Measurements from ENCODE around the gene TEX44.

The TEX44 gene

GRCh38 chr2:231606941-231607340 is 14.3 kb downstream of the TEX44 start:
- DNase-seq: no peak

GRCh38 chr2:231611273-231612108 is 18.8 kb downstream of the TEX44 start:
- DNase-seq: peak; percentile 43

GRCh38 chr2:231612109-231612455 is 19.4 kb downstream of the TEX44 start:
- DNase-seq: no peak

GRCh38 chr2:231612456-231613330 is 20.0 kb downstream of the TEX44 start:
- peak; percentile 92 for DNase-seq

GRCh38 chr2:231613331-231613662 is 20.6 kb downstream of the TEX44 start:
- DNase-seq: no peak

DNA sequence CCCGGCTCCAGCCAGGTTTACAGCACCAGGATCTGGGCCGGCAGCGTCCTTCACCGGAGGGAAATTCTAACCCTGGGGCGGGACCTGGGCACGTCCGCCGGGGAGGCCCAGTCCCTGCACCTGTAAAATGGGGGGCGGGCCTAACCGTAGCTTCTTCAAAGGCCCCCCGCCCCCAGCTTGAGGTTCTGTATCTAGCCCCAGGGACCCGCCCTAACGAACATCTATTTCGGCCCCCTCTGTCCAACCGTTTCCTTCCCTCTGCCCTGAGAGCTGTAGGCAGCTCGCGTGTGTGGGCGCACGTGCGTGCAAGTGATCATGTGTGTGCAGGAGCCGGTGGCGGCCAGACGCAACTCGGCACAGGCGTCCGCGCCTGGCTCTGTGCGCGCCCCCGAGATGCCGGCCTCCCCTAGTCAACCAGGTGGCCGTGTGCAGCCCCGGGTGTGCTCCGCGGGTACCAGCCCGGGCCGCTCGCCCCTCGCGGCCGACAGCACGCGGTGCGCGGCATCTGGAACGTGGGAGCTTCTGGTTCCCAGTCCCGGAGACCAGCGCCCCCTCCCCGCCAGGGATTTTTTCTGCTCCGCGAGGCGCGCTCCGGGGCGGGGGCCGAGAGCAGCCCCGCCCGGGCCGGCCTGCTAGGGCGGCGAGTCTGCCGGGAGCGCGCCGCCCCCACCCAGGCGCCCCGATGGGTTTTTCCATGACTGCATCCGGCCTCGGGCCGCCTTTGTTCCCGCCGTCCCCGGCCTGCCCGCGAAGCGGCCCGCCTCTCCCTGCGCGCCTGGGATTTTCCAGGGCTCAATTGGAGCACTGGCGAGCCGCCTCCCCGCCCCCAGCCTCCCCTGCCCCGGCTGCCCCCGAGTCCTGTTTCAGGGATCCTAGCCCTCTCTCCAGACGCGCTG is 21.2 kb downstream of the TEX44 start:
- DNase-seq: peak; percentile 89

- peak; percentile 50 for DNase-seq
Measured at GRCh38 chr2:231614559-231615057, 21.9 kb downstream of the TEX44 start.

DNA sequence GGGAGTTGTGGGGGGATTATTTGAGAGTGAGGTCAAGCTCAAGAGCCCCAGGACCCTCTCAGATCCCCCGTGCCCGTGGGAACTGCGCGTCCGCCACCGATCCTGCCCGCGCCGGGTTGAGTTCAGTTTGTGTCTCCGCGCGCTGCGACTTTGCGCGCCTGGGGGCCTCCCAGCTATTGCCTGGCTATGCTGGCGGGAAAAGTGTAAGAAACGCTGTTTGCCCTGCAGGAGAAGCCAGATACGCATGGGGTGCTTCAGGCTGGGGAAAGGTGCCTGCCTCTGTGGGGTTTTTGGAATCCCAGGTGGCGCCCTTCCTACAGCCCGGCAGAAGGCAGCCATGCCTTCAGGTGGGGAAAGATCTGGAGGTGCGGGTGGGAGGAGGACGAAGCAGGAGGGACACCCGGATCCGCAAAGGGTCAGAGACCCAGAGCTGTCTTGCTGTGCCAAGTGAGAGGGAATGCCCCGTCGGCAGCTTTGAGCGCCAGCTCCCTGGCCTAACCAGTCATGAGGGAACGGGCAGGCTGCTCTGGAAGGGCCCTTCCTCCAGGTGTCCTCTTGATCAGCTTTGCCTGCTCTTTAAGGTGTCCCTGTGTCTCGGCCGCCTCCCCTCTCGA is 22.5 kb downstream of the TEX44 start:
- no peak for DNase-seq

DNA sequence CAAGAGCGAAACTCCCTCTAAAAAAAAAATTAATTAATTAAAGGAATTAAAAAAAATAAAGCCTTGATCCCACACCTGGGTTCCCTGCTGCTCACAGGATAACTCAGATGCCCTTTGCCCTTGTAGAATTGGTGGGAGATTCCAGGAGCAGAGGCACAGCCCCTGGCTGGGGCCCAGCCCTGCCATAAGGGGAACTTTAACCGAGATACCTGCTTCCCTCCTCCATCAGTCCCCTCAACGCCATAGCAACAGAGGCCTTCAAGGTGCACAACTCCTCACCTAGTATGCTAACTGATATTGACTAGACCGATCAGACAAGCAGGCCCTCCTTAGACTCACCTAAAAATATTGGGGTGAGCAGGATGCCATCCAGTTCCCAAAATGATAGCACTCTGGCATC is 23.6 kb downstream of the TEX44 start:
- no peak for DNase-seq

DNA sequence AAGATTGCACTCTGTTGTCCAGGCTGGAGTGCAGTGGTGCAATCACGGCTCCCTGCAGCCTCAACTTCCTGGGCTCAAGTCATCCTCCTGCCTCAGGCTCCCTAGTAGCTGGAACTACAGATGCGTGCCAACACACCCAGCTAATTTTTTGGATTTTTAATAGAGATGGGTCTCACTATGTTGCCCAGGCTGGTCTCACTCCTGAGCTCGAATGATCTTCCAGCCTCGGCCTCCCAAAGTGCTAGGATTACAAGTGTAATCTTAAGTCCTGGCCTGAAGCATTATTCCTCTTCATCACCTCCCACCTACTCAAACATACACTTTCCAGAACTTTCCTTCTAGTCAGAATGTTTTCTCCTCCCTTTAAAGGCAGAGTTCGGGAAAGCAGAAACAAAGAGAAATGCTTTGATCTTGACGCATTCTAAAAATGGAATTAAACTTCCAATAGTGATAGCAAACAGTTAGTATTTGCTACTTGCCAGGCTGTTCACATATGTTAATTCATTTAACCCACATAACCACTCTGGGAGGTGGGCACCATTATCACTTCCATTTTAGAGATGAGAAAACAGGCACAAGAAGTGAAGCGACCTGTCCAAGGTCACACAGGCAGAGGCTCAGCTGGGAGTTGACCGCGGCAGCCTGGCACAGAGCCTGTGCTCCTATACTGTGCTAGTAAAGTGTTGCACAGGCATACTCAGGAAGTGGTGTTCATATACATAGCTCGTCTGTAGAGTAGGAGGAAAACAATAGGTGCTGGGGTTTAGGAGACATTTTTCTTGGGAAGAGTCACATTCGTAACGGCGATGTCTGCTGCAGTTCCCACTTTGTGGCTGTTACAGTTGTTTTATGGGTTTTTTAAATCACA is 24.6 kb downstream of the TEX44 start:
- no peak for DNase-seq

GRCh38 chr2:231621051-231621879 is 28.6 kb downstream of the TEX44 start:
- DNase-seq: peak; percentile 5

DNA sequence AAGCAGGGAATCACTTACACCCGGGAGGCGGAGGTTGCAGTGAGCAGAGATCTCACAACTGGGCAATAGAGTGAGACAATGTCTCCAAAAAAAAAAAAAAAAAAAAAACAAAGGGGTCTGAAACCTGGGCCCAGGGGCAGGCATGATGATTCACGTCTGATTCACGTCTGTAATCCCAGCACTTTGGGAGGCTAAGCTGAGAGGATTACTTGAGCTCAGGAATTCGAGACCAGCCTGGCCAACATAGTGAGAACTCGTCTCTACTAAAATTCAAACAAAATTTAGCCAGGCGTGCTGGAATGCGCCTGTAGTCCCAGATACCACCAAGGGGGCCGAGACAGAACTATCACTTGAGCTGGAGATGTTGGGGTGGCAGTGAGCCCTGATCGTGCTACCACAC is 30.3 kb downstream of the TEX44 start:
- no peak for DNase-seq

GRCh38 chr2:231626449-231626848 is 33.8 kb downstream of the TEX44 start:
- DNase-seq: no peak

GRCh38 chr2:231627384-231628120 is 34.9 kb downstream of the TEX44 start:
- no peak for DNase-seq

DNA sequence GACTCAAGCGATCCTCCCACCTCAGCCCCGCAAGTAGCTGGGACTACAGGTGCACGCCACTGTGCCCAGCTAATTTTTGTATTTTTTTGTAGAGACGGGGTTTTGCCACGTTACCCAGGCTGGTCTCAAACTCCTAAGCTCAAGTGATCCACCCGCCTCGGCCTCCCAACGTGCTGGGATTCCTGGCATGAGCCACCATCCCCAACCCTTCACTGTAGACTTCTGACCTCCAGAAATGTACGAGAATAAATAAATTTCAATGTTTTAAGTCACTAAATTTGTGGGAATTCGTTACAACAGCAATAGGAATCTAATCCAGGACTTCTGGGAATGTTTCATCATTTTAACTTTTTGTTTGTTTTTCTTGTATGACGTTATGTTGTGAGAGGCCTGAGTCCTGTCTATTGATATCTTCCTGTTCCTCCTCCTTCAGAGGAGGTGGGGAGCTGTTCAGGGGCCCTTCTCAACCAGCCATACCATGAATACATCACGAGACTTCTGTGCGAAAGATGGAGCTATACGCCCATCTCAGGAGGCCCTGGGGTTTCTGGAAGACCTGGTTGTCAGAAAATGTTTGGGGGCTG is 40.0 kb downstream of the TEX44 start:
- no peak for DNase-seq

DNA sequence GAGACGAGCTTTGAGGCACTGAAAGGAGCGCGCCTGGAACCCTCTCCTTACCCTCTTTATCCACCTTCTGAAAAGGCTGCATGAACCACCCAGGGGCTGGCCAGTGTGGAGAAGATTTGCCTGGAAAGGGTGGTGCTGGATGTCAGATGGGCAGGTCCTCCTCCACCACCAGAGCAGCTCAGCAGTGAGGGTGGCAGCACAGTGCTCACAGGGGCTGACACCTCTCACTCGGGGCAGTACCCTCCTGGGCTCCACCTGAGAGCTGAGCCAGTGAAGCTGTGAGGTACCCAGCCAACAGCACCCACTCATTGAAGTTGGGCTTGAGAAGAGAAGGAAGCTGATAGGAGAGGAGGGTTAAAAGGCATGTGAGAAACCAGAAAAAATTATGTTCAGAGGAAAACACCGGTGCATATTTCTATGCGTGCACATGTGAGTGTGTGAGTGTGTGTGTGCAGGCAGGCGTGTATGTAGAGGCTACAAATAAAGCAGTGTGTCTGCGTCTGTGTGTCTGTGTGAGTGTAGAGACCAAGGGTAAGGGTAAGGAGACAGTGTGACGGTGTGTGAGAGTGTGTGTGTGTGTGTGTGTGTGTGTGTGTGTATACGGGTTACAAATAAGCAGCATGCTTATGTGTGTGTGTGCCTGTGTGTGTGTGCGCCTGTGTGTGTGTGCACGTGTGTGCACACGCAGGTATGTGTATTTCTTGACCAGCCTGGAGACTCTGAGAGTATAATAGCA is 40.7 kb downstream of the TEX44 start:
- DNase-seq: no peak

DNA sequence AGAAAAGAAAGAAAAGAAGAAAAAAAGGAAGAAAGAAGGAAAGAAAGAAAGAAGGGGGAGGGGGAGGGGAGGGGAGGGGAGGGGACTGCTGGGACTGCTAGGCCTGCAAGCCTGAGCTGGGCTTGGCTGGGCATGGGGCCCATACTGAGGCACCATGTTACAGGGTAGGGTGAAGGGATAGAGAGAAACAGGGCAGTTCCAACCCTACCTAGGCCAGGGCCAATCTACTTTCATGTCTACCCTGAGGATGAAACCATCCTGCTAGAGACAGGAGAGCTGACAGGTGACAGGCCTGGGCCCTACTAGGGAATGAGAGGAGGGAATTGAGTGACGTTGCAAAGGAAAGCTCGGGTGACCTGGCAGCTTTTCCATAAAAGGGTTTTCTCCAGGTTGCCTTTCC is 41.7 kb downstream of the TEX44 start:
- no peak for DNase-seq
